HG03432 (cell line): ENCODE data around the gene KLK5.

ENCODE experiments used
- ATAC-seq: cut with Tn5 transposase; IDR thresholded peaks from one replicate; pipeline ENCODE4 v1.9.1; 2021; ENCODE audit warnings: mild to moderate bottlenecking, moderate library complexity; ENCODE audit not compliant: unreplicated experiment

The KLK5 gene

GRCh38 chr19:50922317-50922853, 30.5 kb downstream of the KLK5 start:
- ATAC-seq: peak; percentile 67

- peak; percentile 19 for ATAC-seq
These were observed 31.2 kb downstream of the KLK5 start for GRCh38 chr19:50921426-50922316.

GRCh38 chr19:50916069-50916468, 36.8 kb downstream of the KLK5 start:
- no peak for ATAC-seq

GRCh38 chr19:50912727-50913716, 39.8 kb downstream of the KLK5 start:
- ATAC-seq: no peak

GRCh38 chr19:50912102-50912599, 40.7 kb downstream of the KLK5 start:
- ATAC-seq: no peak

- no peak for ATAC-seq
These were observed 41.4 kb downstream of the KLK5 start, which contains the start of gene KLK4 for GRCh38 chr19:50911206-50912101. TSS of gene KLK4 (minus strand) at chr19:50911395. CDS start at chr19:50910738, 657 bp downstream.

- ATAC-seq: no peak
These were observed 42.1 kb downstream of the KLK5 start for GRCh38 chr19:50910722-50911121.

- peak; percentile 61 for ATAC-seq
These were observed 43.4 kb downstream of the KLK5 start for GRCh38 chr19:50909240-50910070.

- no peak for ATAC-seq
These were observed 44.5 kb downstream of the KLK5 start for GRCh38 chr19:50908336-50908735.

- no peak for ATAC-seq
These were observed 46.6 kb downstream of the KLK5 start for GRCh38 chr19:50906217-50906616.

- no peak for ATAC-seq
These were observed 50.2 kb downstream of the KLK5 start for GRCh38 chr19:50902640-50903039.

- ATAC-seq: no peak
These were observed 53.3 kb downstream of the KLK5 start for GRCh38 chr19:50899569-50899968.

- no peak for ATAC-seq
These were observed 54.8 kb downstream of the KLK5 start for GRCh38 chr19:50898018-50898417.

- ATAC-seq: no peak
These were observed 55.2 kb downstream of the KLK5 start for GRCh38 chr19:50897612-50898011.

- peak; percentile 37 for ATAC-seq
These were observed 55.6 kb downstream of the KLK5 start for GRCh38 chr19:50897191-50897607.

- ATAC-seq: peak; percentile 87
These were observed 56.1 kb downstream of the KLK5 start for GRCh38 chr19:50896591-50897190.

- ATAC-seq: peak; percentile 1
These were observed 56.7 kb downstream of the KLK5 start for GRCh38 chr19:50896089-50896590.
